Omental fat pad (tissue), 4 donors: ENCODE results near the gene FIGN. TPM values are rescaled to one million over a fixed set of nuclear protein-coding genes. Genes with fewer than 3 reads are reported as not detected.

Experiments used
- ATAC-seq: fragments of 150-250 bp; one replicate; pipeline ENCODE4 v1.9.1; 2016; ENCODE audit warnings: mild to moderate bottlenecking, moderate library complexity; ENCODE audit not compliant: low FRiP score
- DNase-seq: peaks from one replicate; pipeline ENCODE4 v3.0.0-alpha.2; 2019; ENCODE audit warnings: low spot score
- total RNA-seq, 4 donors: library from RNA; depleted of rRNA; stranded (reverse); fragments of >200 nt; gene quantifications; one replicate each; pipeline ENCODE4 v1.1.0, GENCODE V29; 2016
- TF ChIP-seq, protein P1 (sequence below), 3 donors: fragments of 450-650 bp; IDR thresholded peaks; one replicate each; pipeline ENCODE4 v1.5.1; 2016 to 2017; ENCODE audit warnings: antibody characterized with exemption in 3 of 3, mild to moderate bottlenecking in 3 of 3, moderate library complexity in 2 of 3

FIGN gene
- total RNA-seq, 4 donors from 2014 or later: 8.2 to 13.1 (median 10.7) TPM

DNA sequence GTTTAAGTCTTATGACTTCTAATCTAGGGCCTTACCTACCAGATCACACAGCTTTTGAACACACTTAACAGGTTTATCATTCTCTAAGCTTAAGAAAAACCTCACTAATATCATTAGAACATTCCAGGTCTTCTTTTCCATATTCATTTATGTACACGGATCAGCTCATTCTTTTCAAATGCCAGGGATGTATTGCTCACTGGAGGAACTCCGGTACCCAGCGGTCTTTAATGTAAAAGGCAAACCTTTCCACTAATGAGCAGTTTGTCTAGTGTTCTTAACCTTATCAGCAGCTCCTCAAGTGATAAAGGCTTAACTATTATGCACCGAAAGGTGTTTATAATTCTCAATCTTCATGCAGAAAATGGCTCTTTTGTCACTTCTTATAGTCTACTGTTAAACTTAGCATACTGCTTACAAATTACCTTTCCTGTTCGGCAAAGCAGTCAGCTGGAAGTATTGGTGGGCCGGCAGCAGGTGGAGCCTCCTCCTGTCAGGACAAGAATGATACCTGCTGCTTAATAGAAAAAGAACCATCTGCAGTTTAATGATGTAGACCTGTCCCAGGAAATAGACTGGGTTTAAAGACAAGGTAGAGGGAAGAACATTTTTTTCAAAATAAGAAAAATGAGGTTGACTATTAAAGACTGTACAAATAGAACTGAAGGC lies 142.7 kb downstream of the FIGN start:
- DNase-seq (no peak), ATAC-seq (no peak)
- TF ChIP-seq, protein P1, sequence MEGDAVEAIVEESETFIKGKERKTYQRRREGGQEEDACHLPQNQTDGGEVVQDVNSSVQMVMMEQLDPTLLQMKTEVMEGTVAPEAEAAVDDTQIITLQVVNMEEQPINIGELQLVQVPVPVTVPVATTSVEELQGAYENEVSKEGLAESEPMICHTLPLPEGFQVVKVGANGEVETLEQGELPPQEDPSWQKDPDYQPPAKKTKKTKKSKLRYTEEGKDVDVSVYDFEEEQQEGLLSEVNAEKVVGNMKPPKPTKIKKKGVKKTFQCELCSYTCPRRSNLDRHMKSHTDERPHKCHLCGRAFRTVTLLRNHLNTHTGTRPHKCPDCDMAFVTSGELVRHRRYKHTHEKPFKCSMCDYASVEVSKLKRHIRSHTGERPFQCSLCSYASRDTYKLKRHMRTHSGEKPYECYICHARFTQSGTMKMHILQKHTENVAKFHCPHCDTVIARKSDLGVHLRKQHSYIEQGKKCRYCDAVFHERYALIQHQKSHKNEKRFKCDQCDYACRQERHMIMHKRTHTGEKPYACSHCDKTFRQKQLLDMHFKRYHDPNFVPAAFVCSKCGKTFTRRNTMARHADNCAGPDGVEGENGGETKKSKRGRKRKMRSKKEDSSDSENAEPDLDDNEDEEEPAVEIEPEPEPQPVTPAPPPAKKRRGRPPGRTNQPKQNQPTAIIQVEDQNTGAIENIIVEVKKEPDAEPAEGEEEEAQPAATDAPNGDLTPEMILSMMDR (IDR thresholded peaks at IDR 0.05): no peak

GRCh38 chr2:163591461-163591860 lies 144.3 kb downstream of the FIGN start:
- no peak for DNase-seq
- no peak for ATAC-seq
- TF ChIP-seq, protein P1 (IDR thresholded peaks at IDR 0.05): no peak

DNA sequence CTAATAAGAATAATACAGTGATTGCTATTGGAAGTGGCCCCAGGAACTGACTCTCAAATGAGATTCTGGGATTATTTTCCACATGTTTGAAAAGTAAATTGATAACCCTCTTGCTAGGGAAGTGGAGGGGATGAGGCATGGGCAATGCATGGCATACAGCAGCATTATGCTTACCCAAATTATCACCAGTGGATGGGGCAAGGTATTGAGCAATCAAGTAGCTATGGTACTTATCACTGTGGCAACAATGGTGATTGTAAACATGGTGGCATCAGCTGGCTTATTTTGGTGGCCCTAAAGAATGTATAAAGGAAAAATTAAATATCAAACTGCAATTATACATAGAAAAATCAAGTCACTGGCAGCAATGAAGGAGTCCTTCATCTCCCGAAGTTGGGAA lies 155.1 kb downstream of the FIGN start:
- TF ChIP-seq, protein P1 (IDR thresholded peaks at IDR 0.05): no peak
- DNase-seq (no peak), ATAC-seq (no peak)

- DNase-seq (no peak), ATAC-seq (no peak)
- TF ChIP-seq, protein P1 (IDR thresholded peaks at IDR 0.05): no peak
These were observed 161.5 kb downstream of the FIGN start for GRCh38 chr2:163574309-163574708.

GRCh38 chr2:163573652-163574051 lies 162.2 kb downstream of the FIGN start:
- ATAC-seq (no peak), DNase-seq (no peak)
- TF ChIP-seq, protein P1 (IDR thresholded peaks at IDR 0.05): no peak

DNA sequence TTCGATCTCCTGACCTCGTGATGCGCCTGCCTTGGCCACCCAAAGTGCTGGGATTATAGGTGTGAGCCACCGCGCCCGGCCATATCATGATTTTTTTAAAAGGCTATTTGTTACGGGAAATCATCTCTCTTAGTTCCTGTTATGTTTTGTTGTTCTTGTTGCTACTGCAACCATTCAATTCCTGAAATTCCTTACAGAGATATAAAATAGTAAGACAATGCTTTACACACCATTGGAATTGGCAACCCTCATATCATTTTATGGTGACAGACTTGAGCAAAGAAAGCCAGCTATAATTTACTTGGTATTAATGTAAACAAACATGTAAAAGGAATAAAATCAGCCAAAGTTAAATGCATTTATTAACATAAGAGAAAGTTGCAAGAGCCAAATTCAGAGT lies 163.0 kb downstream of the FIGN start:
- TF ChIP-seq, protein P1 (IDR thresholded peaks at IDR 0.05): no peak
- ATAC-seq: no peak
- no peak for DNase-seq

DNA sequence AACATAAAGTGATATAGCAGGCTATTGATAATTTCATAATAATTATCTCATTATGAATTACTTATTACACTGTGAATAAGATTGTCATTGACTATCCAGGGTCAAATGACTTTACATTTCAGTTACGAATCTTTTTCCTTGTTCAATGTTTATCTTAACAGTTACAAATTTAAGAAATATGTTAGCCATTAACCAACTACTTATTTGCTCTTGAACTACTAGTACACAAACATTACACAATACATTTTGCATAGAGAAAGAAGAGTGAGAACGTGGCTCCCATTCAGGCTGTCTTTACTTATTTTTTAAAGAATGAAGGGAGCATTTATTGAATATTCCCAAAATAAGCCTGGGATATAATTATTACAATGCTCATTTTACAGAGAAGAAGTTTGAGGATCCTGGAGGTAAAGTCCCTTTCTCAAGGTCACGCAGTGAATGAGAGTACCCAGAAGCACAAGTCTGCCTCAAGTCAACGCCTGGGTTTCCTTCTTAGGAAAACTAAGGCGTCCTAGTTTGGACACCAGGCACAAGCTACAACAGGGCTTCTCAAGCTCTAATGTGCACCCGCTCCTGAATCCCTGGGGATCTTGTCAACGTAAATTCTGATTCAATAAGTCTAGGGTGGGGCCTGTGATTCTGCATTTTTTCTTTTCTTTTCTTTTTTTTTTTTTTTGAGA lies 164.2 kb downstream of the FIGN start:
- no peak for ATAC-seq
- TF ChIP-seq, protein P1 (IDR thresholded peaks at IDR 0.05): no peak

More for the DNA sequence above, 164.2 kb downstream of the FIGN start:
- no peak for DNase-seq
